Keratinocyte (primary cell): Measurements from ENCODE around the gene MPZL1. TPM values are rescaled to one million over a fixed set of nuclear protein-coding genes. Genes with fewer than 3 reads are reported as not detected.

Experiments used
- DNase-seq: peaks from one replicate; pipeline ENCODE4 v3.0.0-alpha.2; 2011; ENCODE audit warnings: low read depth, missing footprints, low spot score
- FAIRE-seq: peaks from 2 replicates; lab custom pipeline; 2011; peaks lifted over from hg19 to GRCh38; lab: Jason Lieb, UNC
- H2AFZ ChIP-seq: 2 replicates; pipeline ENCODE4 v1.6.0; 2012; ENCODE audit warnings: low read length, control low read depth, inconsistent platforms; ENCODE audit not compliant: control insufficient read depth
- H3K27ac ChIP-seq: 2 replicates; pipeline ENCODE4 v1.5.1; 2011; ENCODE audit warnings: low read length; ENCODE audit not compliant: control insufficient read depth, insufficient read depth
- H3K27me3 ChIP-seq: 3 replicates; pipeline ENCODE4 v1.6.0; 2011; ENCODE audit warnings: low read length; ENCODE audit not compliant: control insufficient read depth, insufficient read depth; ENCODE audit errors: extremely low read depth
- H3K36me3 ChIP-seq, 2 experiments: 2 replicates in 1 of 2; 3 replicates in 1 of 2; pipeline ENCODE4 v1.5.1; 2011; ENCODE audit warnings: low read length in 2 of 2, mild to moderate bottlenecking in 1 of 2; ENCODE audit not compliant: control insufficient read depth in 2 of 2, insufficient read depth in 2 of 2; ENCODE audit errors: extremely low read depth in 1 of 2
- H3K4me1 ChIP-seq: 3 replicates; pipeline ENCODE4 v1.5.1; 2011; ENCODE audit warnings: low read length; ENCODE audit not compliant: control insufficient read depth, insufficient read depth; ENCODE audit errors: extremely low read depth
- H3K4me2 ChIP-seq: 3 replicates; pipeline ENCODE4 v1.6.0; 2011; ENCODE audit warnings: low read depth, low read length; ENCODE audit not compliant: control insufficient read depth, insufficient read depth; ENCODE audit errors: extremely low read depth
- H3K4me3 ChIP-seq, 3 experiments: fragments of 200-600 bp in 1 of 3; sonication (generic) in 1 of 3; 2 replicates in 2 of 3; 3 replicates in 1 of 3; pipeline ENCODE4 v1.5.1; 2011 to 2016; ENCODE audit warnings: low read length in 3 of 3, mild to moderate bottlenecking in 3 of 3, control low read depth in 2 of 3, inconsistent platforms in 1 of 3, low read depth in 1 of 3, mixed read lengths in 1 of 3, mixed run types in 1 of 3, moderate library complexity in 1 of 3; ENCODE audit not compliant: control insufficient read depth in 2 of 3, insufficient read depth in 2 of 3; ENCODE audit errors: extremely low read depth in 1 of 3
- H3K79me2 ChIP-seq: 2 replicates; pipeline ENCODE4 v1.6.0; 2012; ENCODE audit warnings: low read length; ENCODE audit not compliant: control insufficient read depth, insufficient read depth
- H3K9ac ChIP-seq: 3 replicates; pipeline ENCODE4 v1.6.0; 2011; ENCODE audit warnings: low read length; ENCODE audit not compliant: control insufficient read depth, insufficient read depth; ENCODE audit errors: extremely low read depth
- H3K9me1 ChIP-seq: 3 replicates; pipeline ENCODE4 v1.6.0; 2011; ENCODE audit warnings: low read length; ENCODE audit not compliant: control insufficient read depth, insufficient read depth; ENCODE audit errors: extremely low read depth
- H3K9me3 ChIP-seq: 2 replicates; pipeline ENCODE4 v1.5.1; 2012; ENCODE audit warnings: low read depth, low read length; ENCODE audit not compliant: control insufficient read depth
- H4K20me1 ChIP-seq: 3 replicates; pipeline ENCODE4 v1.6.0; 2011; ENCODE audit warnings: low read length; ENCODE audit not compliant: control insufficient read depth, insufficient read depth; ENCODE audit errors: extremely low read depth
- EZH2 ChIP-seq: IDR thresholded peaks from one replicate; pipeline ENCODE4 v1.6.1; 2012; ENCODE audit warnings: inconsistent platforms, mild to moderate bottlenecking, low read length, moderate library complexity
- dilution Hi-C: fragments of 300-500 bp; cut with MboI; formaldehyde crosslinking; loops from one replicate; pipeline ENCODE4 v1.7.0; 2020; ENCODE audit warnings: low sequenced_read_pairs; ENCODE audit not compliant: extremely low pct_ligation_motif_present
- polyA plus RNA-seq, 5 experiments: library from polyadenylated mRNA; depleted of rRNA in 3 of 5; stranded (reverse) in 3 of 5; stranded (forward) in 1 of 5; unstranded in 1 of 5; fragments of >200 nt; gene quantifications; 1 replicate in 1 of 5; 2 replicates in 3 of 5; 3 replicates in 1 of 5; pipeline versions ENCODE4 v1.2.1 to v1.2.3, GENCODE V29; 2011 to 2012; ENCODE audit warnings: missing spikeins in 2 of 5, low read depth in 1 of 5, low replicate concordance in 1 of 5
- TF ChIP-seq, protein P1 (sequence below), 3 experiments: IDR thresholded peaks in 1 of 3; conservative IDR thresholded peaks in 1 of 3; optimal IDR thresholded peaks in 1 of 3; 2 replicates in 2 of 3; 3 replicates in 1 of 3; pipeline versions ENCODE3 to v1.5.1; 2011; ENCODE audit warnings: low read length in 3 of 3, mild to moderate bottlenecking in 3 of 3, moderate library complexity in 2 of 3, control low read depth in 1 of 3, inconsistent platforms in 1 of 3; ENCODE audit not compliant: insufficient read depth in 2 of 3; ENCODE audit errors: extremely low read depth in 1 of 3

The MPZL1 gene
- polyA plus RNA-seq, 1 donor (not counting 4 experiments of a cell fraction or from before 2014, with no cell fraction given): 195 TPM

- Histone ChIP-seq H2AFZ (no peak overlapping the region), H4K20me1 (no peaks in the 10 kb centered on the region), H3K79me2 (no peaks in the 10 kb centered on the region), H3K4me2 (no peak overlapping the region), H3K4me1 (no peaks in the 10 kb centered on the region), H3K9ac (no peak overlapping the region), H3K27me3 (no peaks in the 10 kb centered on the region), H3K9me1 (peaks cover 2% of the 10 kb centered on the region), H3K9me3 (no peaks in the 10 kb centered on the region), H3K27ac (no peak overlapping the region), H3K36me3 (no peaks in the 10 kb centered on the region), H3K4me3 (no peak overlapping the region)
- FAIRE-seq (no peak), DNase-seq (no peak)
- dilution Hi-C loops: no loop called here
- TF ChIP-seq EZH2: no peak
- TF ChIP-seq, protein P1, sequence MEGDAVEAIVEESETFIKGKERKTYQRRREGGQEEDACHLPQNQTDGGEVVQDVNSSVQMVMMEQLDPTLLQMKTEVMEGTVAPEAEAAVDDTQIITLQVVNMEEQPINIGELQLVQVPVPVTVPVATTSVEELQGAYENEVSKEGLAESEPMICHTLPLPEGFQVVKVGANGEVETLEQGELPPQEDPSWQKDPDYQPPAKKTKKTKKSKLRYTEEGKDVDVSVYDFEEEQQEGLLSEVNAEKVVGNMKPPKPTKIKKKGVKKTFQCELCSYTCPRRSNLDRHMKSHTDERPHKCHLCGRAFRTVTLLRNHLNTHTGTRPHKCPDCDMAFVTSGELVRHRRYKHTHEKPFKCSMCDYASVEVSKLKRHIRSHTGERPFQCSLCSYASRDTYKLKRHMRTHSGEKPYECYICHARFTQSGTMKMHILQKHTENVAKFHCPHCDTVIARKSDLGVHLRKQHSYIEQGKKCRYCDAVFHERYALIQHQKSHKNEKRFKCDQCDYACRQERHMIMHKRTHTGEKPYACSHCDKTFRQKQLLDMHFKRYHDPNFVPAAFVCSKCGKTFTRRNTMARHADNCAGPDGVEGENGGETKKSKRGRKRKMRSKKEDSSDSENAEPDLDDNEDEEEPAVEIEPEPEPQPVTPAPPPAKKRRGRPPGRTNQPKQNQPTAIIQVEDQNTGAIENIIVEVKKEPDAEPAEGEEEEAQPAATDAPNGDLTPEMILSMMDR (optimal IDR thresholded peaks at IDR 0.05 in 1 of 3, IDR thresholded peaks at IDR 0.05 in 1 of 3, conservative IDR thresholded peaks at IDR 0.05 in 1 of 3; ENCODE audit: extremely low read depth in 1 of 3, insufficient read depth in 2 of 3, low read length in 3 of 3): no peak
Observed at GRCh38 chr1:167689567-167689920, 32.2 kb upstream of the MPZL1 start.

DNA sequence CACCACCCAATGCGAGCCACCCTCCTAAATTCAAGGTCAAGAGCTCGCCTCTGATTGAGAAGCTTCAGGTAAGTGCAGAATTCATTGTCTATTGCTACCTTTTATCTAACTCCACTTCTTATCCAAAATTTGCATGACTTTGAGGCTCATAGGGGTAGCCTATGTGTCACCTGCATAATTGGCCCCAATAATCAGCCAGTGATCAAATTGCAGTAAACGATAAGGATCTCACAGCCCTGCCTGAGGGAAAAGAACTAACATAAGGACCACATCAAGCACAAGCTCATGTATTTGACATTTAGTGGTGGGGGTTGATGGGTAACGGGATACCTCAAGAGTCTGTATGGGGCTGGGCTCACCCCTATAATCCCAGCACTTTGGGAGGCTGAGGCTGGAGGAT, 31.7 kb upstream of the MPZL1 start:
- H3K4me1 ChIP-seq: no peaks in the 10 kb centered on the region
- H3K4me2 ChIP-seq: no peak overlapping the region
- dilution Hi-C loops: no loop called here
- H3K79me2 ChIP-seq: no peaks in the 10 kb centered on the region
- no peak overlapping the region for H3K27ac ChIP-seq
- no peaks in the 10 kb centered on the region for H3K9me3 ChIP-seq
- no peak overlapping the region for H3K9ac ChIP-seq
- TF ChIP-seq, protein P1 (optimal IDR thresholded peaks at IDR 0.05 in 1 of 3, IDR thresholded peaks at IDR 0.05 in 1 of 3, conservative IDR thresholded peaks at IDR 0.05 in 1 of 3; ENCODE audit: extremely low read depth in 1 of 3, insufficient read depth in 2 of 3, low read length in 3 of 3): no peak
- H4K20me1 ChIP-seq: no peaks in the 10 kb centered on the region
- FAIRE-seq: no peak
- H2AFZ ChIP-seq: no peak overlapping the region
- DNase-seq: no peak
- peaks cover 2% of the 10 kb centered on the region for H3K9me1 ChIP-seq
- no peaks in the 10 kb centered on the region for H3K36me3 ChIP-seq
- no peaks in the 10 kb centered on the region for H3K27me3 ChIP-seq
- no peak overlapping the region for H3K4me3 ChIP-seq
